ENCODE data around the gene PDZD2. TPM values are rescaled to one million over a fixed set of nuclear protein-coding genes. Genes with fewer than 3 reads are reported as not detected.

The PDZD2 gene
- total RNA-seq, 1 experiment from 2014 or later = 0.37 TPM

GRCh38 chr5:31781772-31782171, 142.8 kb downstream of the PDZD2 start:
- no peak overlapping the region for H2AFZ ChIP-seq (ENCODE audit: low read depth, low read length, poor library complexity, severe bottlenecking)
- no peak overlapping the region for H3K4me3 ChIP-seq (replicated peaks in 1 of 2; ENCODE audit: low read depth in 1 of 2, low read length in 2 of 2)
- TF ChIP-seq SIN3A (IDR thresholded peaks at IDR 0.05; ENCODE audit: low read depth) (no peak), CBX3 (IDR thresholded peaks at IDR 0.05; ENCODE audit: low read depth) (no peak), SRF (IDR thresholded peaks at IDR 0.05; ENCODE audit: low read depth) (no peak), EZH2 (IDR thresholded peaks at IDR 0.05) (no peak), JUND (IDR thresholded peaks at IDR 0.05) (no peak), ZNF274 (IDR thresholded peaks at IDR 0.05; ENCODE audit: low read depth, low read length) (no peak), ELF1 (IDR thresholded peaks at IDR 0.05; ENCODE audit: borderline replicate concordance, low read depth) (no peak), EZH2phosphoT487 (IDR thresholded peaks at IDR 0.05; ENCODE audit: borderline replicate concordance) (no peak), POLR2AphosphoS5 (IDR thresholded peaks at IDR 0.05; ENCODE audit: low read depth, low read length) (no peak), RAD21 (IDR thresholded peaks at IDR 0.05; ENCODE audit: low read depth) (no peak), SP1 (IDR thresholded peaks at IDR 0.05; ENCODE audit: low read depth) (no peak), FOSL1 (IDR thresholded peaks at IDR 0.05; ENCODE audit: low read depth) (no peak), CTCF (IDR thresholded peaks at IDR 0.05 in 2 of 3, conservative IDR thresholded peaks at IDR 0.05 in 1 of 3; ENCODE audit: borderline replicate concordance in 1 of 3, insufficient read depth in 1 of 3, low read depth in 2 of 3, low read length in 2 of 3) (no peak)
- TF ChIP-seq, protein P1, sequence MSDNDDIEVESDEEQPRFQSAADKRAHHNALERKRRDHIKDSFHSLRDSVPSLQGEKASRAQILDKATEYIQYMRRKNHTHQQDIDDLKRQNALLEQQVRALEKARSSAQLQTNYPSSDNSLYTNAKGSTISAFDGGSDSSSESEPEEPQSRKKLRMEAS (IDR thresholded peaks at IDR 0.05) = no peak
- TF ChIP-seq, protein P2, sequence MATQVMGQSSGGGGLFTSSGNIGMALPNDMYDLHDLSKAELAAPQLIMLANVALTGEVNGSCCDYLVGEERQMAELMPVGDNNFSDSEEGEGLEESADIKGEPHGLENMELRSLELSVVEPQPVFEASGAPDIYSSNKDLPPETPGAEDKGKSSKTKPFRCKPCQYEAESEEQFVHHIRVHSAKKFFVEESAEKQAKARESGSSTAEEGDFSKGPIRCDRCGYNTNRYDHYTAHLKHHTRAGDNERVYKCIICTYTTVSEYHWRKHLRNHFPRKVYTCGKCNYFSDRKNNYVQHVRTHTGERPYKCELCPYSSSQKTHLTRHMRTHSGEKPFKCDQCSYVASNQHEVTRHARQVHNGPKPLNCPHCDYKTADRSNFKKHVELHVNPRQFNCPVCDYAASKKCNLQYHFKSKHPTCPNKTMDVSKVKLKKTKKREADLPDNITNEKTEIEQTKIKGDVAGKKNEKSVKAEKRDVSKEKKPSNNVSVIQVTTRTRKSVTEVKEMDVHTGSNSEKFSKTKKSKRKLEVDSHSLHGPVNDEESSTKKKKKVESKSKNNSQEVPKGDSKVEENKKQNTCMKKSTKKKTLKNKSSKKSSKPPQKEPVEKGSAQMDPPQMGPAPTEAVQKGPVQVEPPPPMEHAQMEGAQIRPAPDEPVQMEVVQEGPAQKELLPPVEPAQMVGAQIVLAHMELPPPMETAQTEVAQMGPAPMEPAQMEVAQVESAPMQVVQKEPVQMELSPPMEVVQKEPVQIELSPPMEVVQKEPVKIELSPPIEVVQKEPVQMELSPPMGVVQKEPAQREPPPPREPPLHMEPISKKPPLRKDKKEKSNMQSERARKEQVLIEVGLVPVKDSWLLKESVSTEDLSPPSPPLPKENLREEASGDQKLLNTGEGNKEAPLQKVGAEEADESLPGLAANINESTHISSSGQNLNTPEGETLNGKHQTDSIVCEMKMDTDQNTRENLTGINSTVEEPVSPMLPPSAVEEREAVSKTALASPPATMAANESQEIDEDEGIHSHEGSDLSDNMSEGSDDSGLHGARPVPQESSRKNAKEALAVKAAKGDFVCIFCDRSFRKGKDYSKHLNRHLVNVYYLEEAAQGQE (IDR thresholded peaks at IDR 0.05; ENCODE audit: low read depth) = no peak
- TF ChIP-seq, protein P3, sequence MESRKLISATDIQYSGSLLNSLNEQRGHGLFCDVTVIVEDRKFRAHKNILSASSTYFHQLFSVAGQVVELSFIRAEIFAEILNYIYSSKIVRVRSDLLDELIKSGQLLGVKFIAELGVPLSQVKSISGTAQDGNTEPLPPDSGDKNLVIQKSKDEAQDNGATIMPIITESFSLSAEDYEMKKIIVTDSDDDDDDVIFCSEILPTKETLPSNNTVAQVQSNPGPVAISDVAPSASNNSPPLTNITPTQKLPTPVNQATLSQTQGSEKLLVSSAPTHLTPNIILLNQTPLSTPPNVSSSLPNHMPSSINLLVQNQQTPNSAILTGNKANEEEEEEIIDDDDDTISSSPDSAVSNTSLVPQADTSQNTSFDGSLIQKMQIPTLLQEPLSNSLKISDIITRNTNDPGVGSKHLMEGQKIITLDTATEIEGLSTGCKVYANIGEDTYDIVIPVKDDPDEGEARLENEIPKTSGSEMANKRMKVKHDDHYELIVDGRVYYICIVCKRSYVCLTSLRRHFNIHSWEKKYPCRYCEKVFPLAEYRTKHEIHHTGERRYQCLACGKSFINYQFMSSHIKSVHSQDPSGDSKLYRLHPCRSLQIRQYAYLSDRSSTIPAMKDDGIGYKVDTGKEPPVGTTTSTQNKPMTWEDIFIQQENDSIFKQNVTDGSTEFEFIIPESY (IDR thresholded peaks at IDR 0.05; ENCODE audit: extremely low read depth, insufficient replicate concordance, low read length) = no peak
- no peaks in the 10 kb centered on the region for H3K9me2 ChIP-seq (ENCODE audit: insufficient read depth)
- no peaks in the 10 kb centered on the region for H3K36me3 ChIP-seq (ENCODE audit: control insufficient read depth in 1 of 2, insufficient read depth in 2 of 2, low read length in 2 of 2)
- intact Hi-C loops (cut with micrococcal nuclease) = no loop called here
- H3K79me2 ChIP-seq (ENCODE audit: insufficient read depth, low read length) = no peaks in the 10 kb centered on the region
- CTCF ChIA-PET = no interaction called here
- no peak overlapping the region for H3K27ac ChIP-seq (ENCODE audit: low read depth, low read length)
- BruUV-seq (replicated peaks) = no TSS peak
- ATAC-seq = no peak
- peak overlapping the region; percentile 8; the same call in 1 of the 2 replicates for H3K4me2 ChIP-seq (ENCODE audit: low read length)
- no peaks in the 10 kb centered on the region for H3K9me3 ChIP-seq (ENCODE audit: control insufficient read depth in 1 of 2, insufficient read depth in 1 of 2, low read depth in 1 of 2, low read length in 2 of 2)
- no peaks in the 10 kb centered on the region for H3K27me3 ChIP-seq (ENCODE audit: insufficient read depth, low read length)
- POLR2A ChIA-PET = no interaction called here
- 0 out of 4 replicates have a peak, but pooled peaks cover 0 to 2% of the 10 kb centered on the region in 2 experiments for H3K4me1 ChIP-seq (ENCODE audit: control insufficient read depth in 1 of 2, insufficient read depth in 2 of 2, low read length in 2 of 2)
- no peak for DNase-seq (ENCODE audit: low read depth, low spot score)
- RAD21 ChIA-PET (ENCODE audit: low non-redundant PET in 1 of 2, low total read pairs in 2 of 2, uncharacterized antibody in 2 of 2, unreplicated experiment in 2 of 2) = no interaction called here
- H3K9ac ChIP-seq (ENCODE audit: low read length) = no peak overlapping the region
- H4K20me1 ChIP-seq (ENCODE audit: insufficient read depth) = no peaks in the 10 kb centered on the region
